PC-9 (cell line): ENCODE results near the gene NRARP.

Source experiments
- EZH2 ChIP-seq: fragments of 200-600 bp; sonication (generic); IDR thresholded peaks from 2 replicates; pipeline ENCODE4 v1.8.0; 2017; ENCODE audit warnings: antibody characterized with exemption, low read depth
- TF ChIP-seq, protein P1 (sequence below): fragments of 200-600 bp; sonication (generic); conservative IDR thresholded peaks from 2 replicates; pipeline ENCODE4 v1.6.1; 2017; ENCODE audit warnings: mixed run types, antibody characterized with exemption, mild to moderate bottlenecking, moderate library complexity

DNA sequence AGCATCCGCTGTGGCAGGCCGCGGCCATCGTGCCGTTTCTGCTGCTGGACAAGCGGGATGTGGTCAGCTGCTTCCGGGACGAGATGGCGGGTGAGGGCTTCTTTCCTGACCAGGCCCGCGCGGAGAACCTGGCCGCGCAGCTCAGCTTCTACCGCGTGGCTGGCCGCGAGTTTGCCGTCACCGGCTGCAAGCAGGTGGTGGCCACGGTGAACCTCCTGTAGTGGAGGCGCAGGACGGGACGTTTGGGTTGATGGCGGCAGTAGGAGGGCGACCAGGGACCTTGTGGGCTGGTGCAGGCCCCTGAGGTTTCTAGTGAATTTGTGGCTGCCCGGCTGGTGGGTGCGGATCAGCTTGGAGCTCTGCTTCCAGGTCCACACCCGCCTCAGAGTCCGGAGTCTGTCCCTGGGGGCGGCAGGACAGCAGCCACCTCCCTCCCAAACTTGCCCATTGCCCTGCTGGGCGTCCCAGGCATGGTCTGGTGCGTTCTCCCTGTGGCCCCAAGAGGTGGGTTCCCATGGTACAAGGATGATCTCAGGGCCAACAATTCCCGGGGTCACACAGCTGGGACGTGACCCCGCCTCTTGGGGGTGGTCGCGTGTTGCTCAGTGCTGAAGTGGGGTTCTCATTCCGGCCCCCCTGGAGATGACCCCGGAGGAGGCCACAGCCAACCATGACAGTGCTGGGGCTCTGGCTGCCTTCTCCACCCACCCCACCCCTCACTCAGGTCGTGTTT, 22.2 kb downstream of the NRARP start:
- TF ChIP-seq, protein P1, sequence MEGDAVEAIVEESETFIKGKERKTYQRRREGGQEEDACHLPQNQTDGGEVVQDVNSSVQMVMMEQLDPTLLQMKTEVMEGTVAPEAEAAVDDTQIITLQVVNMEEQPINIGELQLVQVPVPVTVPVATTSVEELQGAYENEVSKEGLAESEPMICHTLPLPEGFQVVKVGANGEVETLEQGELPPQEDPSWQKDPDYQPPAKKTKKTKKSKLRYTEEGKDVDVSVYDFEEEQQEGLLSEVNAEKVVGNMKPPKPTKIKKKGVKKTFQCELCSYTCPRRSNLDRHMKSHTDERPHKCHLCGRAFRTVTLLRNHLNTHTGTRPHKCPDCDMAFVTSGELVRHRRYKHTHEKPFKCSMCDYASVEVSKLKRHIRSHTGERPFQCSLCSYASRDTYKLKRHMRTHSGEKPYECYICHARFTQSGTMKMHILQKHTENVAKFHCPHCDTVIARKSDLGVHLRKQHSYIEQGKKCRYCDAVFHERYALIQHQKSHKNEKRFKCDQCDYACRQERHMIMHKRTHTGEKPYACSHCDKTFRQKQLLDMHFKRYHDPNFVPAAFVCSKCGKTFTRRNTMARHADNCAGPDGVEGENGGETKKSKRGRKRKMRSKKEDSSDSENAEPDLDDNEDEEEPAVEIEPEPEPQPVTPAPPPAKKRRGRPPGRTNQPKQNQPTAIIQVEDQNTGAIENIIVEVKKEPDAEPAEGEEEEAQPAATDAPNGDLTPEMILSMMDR = no peak
- no peak for TF ChIP-seq EZH2
